Measurements from ENCODE around the gene ZCCHC14.

DNA sequence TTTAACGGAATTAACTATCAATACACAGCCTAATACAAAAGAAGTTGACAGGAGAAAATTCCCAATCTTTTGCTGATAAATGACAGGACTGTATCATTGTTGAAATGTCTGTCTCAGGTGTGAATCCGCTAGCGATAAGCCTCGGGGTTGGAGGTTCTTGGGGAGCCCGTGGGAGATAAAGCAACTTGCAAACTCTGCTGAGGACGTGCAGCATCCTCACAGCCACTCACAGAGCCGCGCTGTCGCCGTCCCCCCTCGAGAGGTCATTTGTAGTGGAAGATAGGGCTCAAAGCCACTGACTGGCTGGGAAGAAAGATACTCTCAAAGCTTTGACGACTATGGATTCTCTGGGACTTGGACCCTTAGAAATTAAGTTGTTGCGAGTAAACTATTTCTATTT, 83.7 kb downstream of the ZCCHC14 start:
- TF ChIP-seq EZH2phosphoT487 (IDR thresholded peaks at IDR 0.05; ENCODE audit: insufficient read depth, low read depth) (no peak), EZH2 (IDR thresholded peaks at IDR 0.05; ENCODE audit: insufficient read depth, poor library complexity, severe bottlenecking) (no peak)
